Measurements from ENCODE around the gene RAMAC.

DNA sequence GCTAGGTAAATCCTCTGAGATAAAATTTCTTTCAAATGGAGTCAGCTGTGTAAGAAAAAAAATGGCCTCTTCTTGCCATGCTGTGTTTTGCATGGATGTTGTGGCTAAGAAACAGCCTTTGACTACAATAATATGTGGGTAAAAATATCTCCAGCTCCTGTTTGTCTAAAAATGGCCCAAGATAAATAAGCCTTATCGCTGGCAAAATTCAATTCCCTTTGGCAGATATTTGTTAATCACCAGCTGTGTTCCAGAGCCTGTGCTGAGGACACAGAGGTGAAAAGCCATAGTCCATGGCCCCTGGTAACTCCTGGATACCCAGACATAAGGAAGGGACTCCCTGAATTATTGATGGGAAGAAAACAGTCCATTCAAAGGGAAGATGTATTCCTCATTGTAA is 15.3 kb upstream of the RAMAC start:
- TF ChIP-seq CTCF (IDR thresholded peaks at IDR 0.05 in 8 of 11, conservative IDR thresholded peaks at IDR 0.05 in 3 of 11) = no peak
- no peak for TF ChIP-seq POLR2AphosphoS5 (IDR thresholded peaks at IDR 0.05)
- no peak for TF ChIP-seq POLR2A (IDR thresholded peaks at IDR 0.05)

Data from spleen (tissue), 7 donors.